ENCODE data around the gene TRABD2A. TPM values are rescaled to one million over a fixed set of nuclear protein-coding genes. Genes with fewer than 3 reads are reported as not detected.

Gene TRABD2A
- total and polyA plus RNA-seq, 5 donors, result 0.29 to 1.3 (median 0.62) TPM

DNA sequence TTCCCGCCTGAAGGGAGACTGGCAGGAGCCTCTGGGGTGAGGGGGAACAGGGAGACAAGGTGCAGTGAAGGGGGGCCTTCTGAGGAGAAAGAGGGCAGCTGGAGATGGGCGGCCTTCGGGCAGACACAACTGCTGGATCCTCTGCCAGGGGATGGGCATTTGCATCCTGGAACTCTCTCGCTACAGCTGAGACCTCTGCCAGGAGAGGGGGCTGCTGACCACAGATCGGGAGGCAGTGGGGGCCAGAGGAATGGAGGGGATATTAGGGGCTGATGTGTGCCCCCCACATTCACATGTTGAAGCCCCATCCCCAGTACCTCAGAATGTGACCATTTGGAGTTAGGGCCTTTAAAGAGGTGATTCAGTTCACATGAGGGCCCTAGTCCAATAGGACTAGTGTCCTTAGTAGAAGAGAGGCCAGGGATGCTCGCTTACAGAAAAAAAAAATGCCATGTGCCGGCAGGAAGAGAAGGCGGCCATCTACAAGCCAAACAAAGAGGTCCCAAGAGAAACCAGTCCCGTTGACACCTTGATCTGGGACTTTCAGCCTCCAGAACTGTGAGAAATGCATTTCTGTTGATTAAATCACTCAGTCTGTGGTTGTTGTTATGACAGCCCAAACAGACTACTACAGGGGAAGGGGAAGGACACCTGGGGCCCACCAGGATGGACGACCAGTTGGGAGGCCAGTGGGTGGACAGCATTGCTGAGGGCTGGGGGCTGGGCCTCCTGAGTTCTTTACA is 50.0 kb downstream of the TRABD2A start:
- no peaks in the 10 kb centered on the region for H3K27me3 ChIP-seq (ENCODE audit: control insufficient read depth, insufficient read depth)
- H3K4me3 ChIP-seq (ENCODE audit: low read length), result no peak overlapping the region
- DNase-seq (no peak), ATAC-seq (no peak)
- intact Hi-C loops (cut with DNase I), result no loop called here
- H3K27ac ChIP-seq (ENCODE audit: low read length), result no peak overlapping the region
- H3K4me1 ChIP-seq (ENCODE audit: control insufficient read depth, insufficient read depth, low read length), result no peaks in the 10 kb centered on the region
- H3K9me3 ChIP-seq (ENCODE audit: control insufficient read depth, low read length), result no peaks in the 10 kb centered on the region
- 84% methylated on average over 10 of the region's 10 CpGs for WGBS

DNA sequence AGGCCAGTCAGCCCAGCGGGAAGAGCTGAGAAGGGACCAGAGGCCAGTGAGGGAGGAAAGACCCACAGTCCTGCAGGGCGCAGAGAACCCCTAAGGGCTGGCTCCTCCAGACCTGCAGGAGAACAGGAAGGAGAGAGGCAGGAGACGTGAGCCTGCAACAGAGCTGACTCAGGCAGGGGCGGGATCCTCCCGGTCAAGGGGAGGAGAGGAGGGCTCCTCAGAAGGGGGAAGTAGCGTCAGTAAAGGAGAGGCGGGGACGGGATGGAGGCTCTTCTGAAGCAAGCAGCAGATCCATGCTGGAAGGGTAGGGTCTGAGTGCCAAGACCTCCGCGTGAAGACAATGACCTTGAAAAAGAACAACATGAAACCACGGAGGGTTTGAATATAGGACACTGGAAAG is 50.8 kb downstream of the TRABD2A start:
- intact Hi-C loops (cut with DNase I), result no loop called here

DNA sequence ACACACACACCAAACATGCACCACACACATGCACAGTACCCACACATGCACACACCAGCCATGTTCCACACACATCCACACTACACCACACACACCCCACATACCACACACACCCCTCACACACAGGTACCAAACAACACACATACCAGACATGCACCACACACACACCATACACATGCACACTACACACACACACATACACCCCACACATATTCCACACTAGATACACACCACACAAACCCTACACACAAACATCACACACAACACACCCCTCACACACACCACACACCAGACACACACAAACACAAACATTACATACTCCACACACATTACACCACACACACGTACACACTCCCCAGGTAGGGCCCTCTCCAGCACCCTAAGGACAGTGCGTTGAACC is 51.2 kb downstream of the TRABD2A start:
- intact Hi-C loops (cut with DNase I), result no loop called here
- no peaks in the 10 kb centered on the region for H3K27me3 ChIP-seq (ENCODE audit: control insufficient read depth, insufficient read depth)
- 92% methylated on average over 2 of the region's 2 CpGs for WGBS
- H3K27ac ChIP-seq (ENCODE audit: low read length), result no peak overlapping the region
- ATAC-seq, result peak in 1 of 2 donors; percentile 20
- no peak overlapping the region for H3K4me3 ChIP-seq (ENCODE audit: low read length)
- no peaks in the 10 kb centered on the region for H3K9me3 ChIP-seq (ENCODE audit: control insufficient read depth, low read length)
- DNase-seq, result no peak
- no peaks in the 10 kb centered on the region for H3K4me1 ChIP-seq (ENCODE audit: control insufficient read depth, insufficient read depth, low read length)

More for the DNA sequence above, 50.8 kb downstream of the TRABD2A start:
- Histone ChIP-seq H3K4me3 (ENCODE audit: low read length) (no peak overlapping the region), H3K27ac (ENCODE audit: low read length) (no peak overlapping the region), H3K4me1 (ENCODE audit: control insufficient read depth, insufficient read depth, low read length) (no peaks in the 10 kb centered on the region), H3K27me3 (ENCODE audit: control insufficient read depth, insufficient read depth) (no peaks in the 10 kb centered on the region), H3K9me3 (ENCODE audit: control insufficient read depth, low read length) (no peaks in the 10 kb centered on the region)
- WGBS, result 55% methylated on average over 11 of the region's 11 CpGs
- ATAC-seq (peak; percentile 53 to 66), DNase-seq (peak; percentile 33 to 76 (median 66))

DNA sequence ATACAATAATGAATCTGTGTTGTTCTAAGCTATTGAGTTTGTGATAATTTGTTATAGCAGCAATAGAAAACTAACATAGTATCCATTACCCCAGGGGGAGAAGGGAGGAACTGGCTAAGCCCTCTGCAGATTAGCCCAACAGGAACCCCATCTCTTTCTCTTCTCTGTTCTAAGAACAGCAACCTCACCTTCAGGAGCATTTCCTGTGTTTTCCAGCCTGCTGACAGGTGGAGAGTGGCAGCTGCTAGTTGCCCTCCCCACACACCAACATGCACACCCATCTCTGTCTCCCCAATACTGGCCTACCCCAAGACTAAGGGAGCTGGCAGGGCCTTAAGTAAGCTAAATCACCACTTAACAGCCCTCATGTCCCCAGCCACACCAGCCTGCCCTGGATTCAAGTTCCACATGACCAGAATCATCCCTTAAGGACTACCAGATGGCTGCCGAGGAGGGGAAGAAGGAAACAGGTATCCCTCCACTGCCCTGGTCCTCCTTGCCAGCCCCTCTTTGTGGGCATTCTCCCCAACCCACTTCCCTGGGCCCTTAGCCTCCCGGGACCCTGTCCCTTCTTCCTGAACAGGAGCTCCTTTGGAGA is 52.8 kb downstream of the TRABD2A start:
- ATAC-seq (no peak), DNase-seq (no peak)
- Histone ChIP-seq H3K27ac (ENCODE audit: low read length) (no peak overlapping the region), H3K4me1 (ENCODE audit: control insufficient read depth, insufficient read depth, low read length) (no peaks in the 10 kb centered on the region), H3K4me3 (ENCODE audit: low read length) (no peak overlapping the region), H3K27me3 (ENCODE audit: control insufficient read depth, insufficient read depth) (no peaks in the 10 kb centered on the region), H3K9me3 (ENCODE audit: control insufficient read depth, low read length) (no peaks in the 10 kb centered on the region)
- intact Hi-C loops (cut with DNase I), result no loop called here
- WGBS, result 83% methylated on average over 2 of the region's 2 CpGs

DNA sequence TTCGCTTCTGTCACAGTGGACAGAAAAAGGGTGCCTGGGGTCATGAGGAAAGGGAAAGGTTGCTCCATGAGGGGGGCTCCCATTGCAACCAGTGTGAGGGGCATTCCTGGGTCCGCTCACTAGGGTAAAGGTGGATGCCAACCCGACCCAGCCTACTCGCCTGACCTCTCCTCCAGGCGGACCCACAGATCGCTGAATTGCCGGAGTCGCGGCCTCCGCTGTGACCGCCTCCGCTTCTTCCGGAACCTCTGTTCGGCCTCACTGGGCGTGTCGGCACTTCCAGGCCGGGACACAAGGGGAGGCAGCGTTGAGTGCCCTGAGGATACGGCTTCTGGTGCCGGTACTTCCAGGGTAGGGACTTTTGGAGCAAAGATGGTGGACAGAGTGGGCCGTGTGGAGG is 57.1 kb downstream of the TRABD2A start:
- H3K27me3 ChIP-seq (ENCODE audit: control insufficient read depth, insufficient read depth), result no peaks in the 10 kb centered on the region
- H3K27ac ChIP-seq (ENCODE audit: low read length), result no peak overlapping the region
- 95% methylated on average over 21 of the region's 21 CpGs for WGBS
- no peak for DNase-seq
- H3K4me3 ChIP-seq (ENCODE audit: low read length), result no peak overlapping the region
- ATAC-seq, result peak in 1 of 2 donors; percentile 17
- no peaks in the 10 kb centered on the region for H3K9me3 ChIP-seq (ENCODE audit: control insufficient read depth, low read length)
- H3K4me1 ChIP-seq (ENCODE audit: control insufficient read depth, insufficient read depth, low read length), result no peaks in the 10 kb centered on the region
- intact Hi-C loops (cut with DNase I), result no loop called here

DNA sequence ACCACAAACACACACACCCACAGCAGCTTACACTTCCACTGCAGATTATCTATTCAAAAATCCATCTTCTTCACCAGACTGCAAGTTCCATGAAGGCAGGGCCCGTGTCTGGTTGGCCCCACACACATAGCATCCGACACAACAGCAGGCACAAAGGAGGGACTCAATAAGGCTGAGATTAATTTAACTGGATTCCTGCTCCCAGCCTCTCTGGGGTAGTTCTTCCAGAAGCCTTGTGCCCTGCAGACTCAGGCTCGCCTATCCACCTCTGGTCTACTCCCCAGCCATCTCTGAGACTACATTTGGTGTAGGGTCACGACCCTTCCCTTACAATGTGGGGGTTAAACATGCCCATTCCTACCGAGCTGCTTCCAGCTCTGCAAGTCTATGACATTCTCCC is 57.7 kb downstream of the TRABD2A start:
- 81% methylated on average over 5 of the region's 5 CpGs for WGBS
- DNase-seq (no peak), ATAC-seq (no peak)
- H3K4me1 ChIP-seq (ENCODE audit: control insufficient read depth, insufficient read depth, low read length), result no peaks in the 10 kb centered on the region
- no peak overlapping the region for H3K4me3 ChIP-seq (ENCODE audit: low read length)
- H3K27ac ChIP-seq (ENCODE audit: low read length), result no peak overlapping the region
- H3K9me3 ChIP-seq (ENCODE audit: control insufficient read depth, low read length), result no peaks in the 10 kb centered on the region
- H3K27me3 ChIP-seq (ENCODE audit: control insufficient read depth, insufficient read depth), result no peaks in the 10 kb centered on the region
- intact Hi-C loops (cut with DNase I), result no loop called here

DNA sequence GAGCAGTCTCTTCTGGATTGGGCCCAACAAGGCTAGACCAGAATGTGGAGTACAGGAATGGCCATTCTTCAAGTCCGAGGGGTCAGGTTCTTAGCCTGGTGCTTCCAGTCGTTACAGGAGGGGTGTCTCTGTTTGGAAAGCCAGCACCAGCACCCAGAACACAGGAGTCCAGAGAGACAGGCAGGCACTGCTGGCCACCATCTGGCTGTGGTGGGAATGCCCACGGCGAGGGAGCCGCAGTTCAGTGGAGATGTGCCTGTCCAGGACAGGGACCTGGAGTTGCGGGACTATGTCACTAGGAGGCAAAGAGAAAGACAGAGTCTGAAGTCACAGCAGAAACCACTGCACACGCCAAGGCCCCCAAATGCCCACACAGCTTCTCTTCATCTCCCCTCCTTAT is 59.1 kb downstream of the TRABD2A start:
- Histone ChIP-seq H3K4me3 (ENCODE audit: low read length) (no peak overlapping the region), H3K27me3 (ENCODE audit: control insufficient read depth, insufficient read depth) (no peaks in the 10 kb centered on the region), H3K9me3 (ENCODE audit: control insufficient read depth, low read length) (no peaks in the 10 kb centered on the region), H3K4me1 (ENCODE audit: control insufficient read depth, insufficient read depth, low read length) (no peaks in the 10 kb centered on the region), H3K27ac (ENCODE audit: low read length) (no peak overlapping the region)
- WGBS, result 89% methylated on average over 7 of the region's 7 CpGs
- no peak for ATAC-seq
- intact Hi-C loops (cut with DNase I), result no loop called here
- DNase-seq, result no peak

DNA sequence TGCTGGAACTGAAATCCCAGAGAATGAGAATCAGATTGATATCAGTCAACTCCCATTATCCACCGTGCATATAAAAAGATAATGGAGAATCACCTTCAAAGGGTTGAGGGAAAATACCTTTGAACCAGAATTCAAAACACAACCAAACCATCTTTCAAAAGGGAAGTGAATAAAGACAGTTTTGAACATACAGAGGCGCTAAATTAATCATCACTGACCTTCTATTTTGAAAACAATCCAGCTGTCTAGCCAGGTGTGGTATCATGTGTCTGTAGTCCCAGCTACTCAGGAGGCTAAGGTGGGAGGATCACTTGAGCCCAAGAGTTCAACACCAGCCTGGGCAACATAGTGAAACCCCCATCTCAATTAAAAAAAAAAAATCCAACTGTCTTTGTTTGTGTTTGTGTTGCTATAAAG is 63.6 kb downstream of the TRABD2A start:
- Histone ChIP-seq H3K4me3 (ENCODE audit: low read length) (no peak overlapping the region), H3K4me1 (ENCODE audit: control insufficient read depth, insufficient read depth, low read length) (no peaks in the 10 kb centered on the region), H3K27me3 (ENCODE audit: control insufficient read depth, insufficient read depth) (no peaks in the 10 kb centered on the region), H3K27ac (ENCODE audit: low read length) (no peak overlapping the region), H3K9me3 (ENCODE audit: control insufficient read depth, low read length) (no peaks in the 10 kb centered on the region)
- DNase-seq (no peak), ATAC-seq (no peak)
- 85% methylated on average over 2 of the region's 2 CpGs for WGBS
- intact Hi-C loops (cut with DNase I), result no loop called here

DNA sequence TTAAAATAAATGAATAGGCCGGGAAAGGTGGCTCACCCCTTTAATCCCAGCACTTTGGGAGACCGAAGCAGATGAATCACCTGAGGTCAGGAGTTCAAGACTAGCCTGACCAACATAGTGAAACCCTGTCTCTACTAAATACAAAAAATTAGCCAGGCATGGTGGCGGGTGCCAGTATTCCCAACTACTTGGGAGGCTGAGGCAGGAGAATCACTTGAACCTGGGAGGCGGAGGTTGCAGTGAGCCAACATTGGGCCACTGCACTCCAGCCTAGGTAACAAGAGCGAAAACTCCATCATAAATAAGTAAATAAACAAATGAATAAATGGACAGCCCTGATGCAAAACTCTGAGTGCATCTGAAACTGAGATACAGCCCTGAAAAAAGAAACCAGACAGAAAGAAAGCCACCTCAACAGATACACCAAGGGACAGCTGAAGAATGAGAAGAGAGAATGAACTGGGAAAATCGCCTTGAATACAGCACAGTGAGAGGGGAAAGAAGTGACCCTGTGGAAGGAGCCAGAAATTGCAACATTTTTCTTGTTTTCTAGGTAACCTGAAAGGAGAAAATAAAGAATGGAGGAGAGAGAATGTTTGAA is 64.4 kb downstream of the TRABD2A start:
- no peaks in the 10 kb centered on the region for H3K9me3 ChIP-seq (ENCODE audit: control insufficient read depth, low read length)
- H3K4me1 ChIP-seq (ENCODE audit: control insufficient read depth, insufficient read depth, low read length), result no peaks in the 10 kb centered on the region
- no peak overlapping the region for H3K4me3 ChIP-seq (ENCODE audit: low read length)
- H3K27me3 ChIP-seq (ENCODE audit: control insufficient read depth, insufficient read depth), result no peaks in the 10 kb centered on the region
- DNase-seq (no peak), ATAC-seq (no peak)
- intact Hi-C loops (cut with DNase I), result no loop called here
- no peak overlapping the region for H3K27ac ChIP-seq (ENCODE audit: low read length)
- WGBS, result 90% methylated on average over 6 of the region's 6 CpGs

DNA sequence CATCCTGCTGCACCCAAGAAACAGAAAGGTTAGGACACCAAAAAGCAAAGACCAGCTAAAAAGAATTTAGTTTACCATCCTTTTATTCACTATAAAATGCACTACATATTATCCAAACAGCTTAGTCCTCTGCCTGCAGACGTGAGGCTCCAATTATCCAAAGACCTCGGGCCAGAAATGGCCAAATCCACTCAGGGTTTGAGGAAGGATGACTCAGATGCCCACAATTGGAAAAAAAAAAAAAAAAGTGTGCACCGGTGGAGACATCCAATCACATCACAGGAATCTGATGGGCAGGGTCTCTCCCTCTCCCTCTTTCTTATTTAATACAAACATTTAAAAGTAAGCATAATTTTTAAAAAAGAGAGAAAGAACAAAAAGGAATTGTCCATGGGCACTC is 65.7 kb downstream of the TRABD2A start:
- Histone ChIP-seq H3K9me3 (ENCODE audit: control insufficient read depth, low read length) (no peaks in the 10 kb centered on the region), H3K4me1 (ENCODE audit: control insufficient read depth, insufficient read depth, low read length) (no peaks in the 10 kb centered on the region), H3K27ac (ENCODE audit: low read length) (no peak overlapping the region), H3K4me3 (ENCODE audit: low read length) (no peak overlapping the region), H3K27me3 (ENCODE audit: control insufficient read depth, insufficient read depth) (no peaks in the 10 kb centered on the region)
- 44% methylated on average over 3 of the region's 3 CpGs for WGBS
- DNase-seq, result no peak
- intact Hi-C loops (cut with DNase I), result no loop called here
- ATAC-seq, result no peak

DNA sequence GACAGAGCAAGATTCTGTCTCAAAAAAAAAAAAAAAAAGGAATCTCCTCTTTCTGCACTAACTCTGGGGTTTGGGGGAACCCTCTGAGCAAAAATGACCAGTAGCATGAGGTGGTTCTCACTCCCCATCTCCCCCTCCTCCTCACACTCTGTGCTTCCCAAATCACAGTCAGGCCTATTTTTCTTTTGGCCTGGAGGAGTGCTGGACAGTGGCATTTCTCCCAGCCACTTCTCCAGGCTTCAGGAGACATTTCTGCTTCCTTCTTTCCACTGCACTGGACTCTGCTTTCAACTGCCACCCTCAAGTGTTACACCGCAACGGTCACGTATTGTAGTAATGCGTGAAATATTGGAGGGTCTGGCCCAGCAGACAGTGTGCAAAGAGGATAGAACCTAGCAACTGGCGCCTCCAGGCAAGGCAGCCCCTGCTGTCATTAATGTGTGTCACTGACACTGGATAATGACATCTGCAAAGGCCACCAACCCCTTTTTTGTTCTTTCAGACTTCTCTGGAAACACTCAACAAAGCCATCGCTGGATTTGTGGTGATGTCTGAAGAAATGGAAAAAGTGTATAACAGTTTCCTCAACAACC is 68.9 kb downstream of the TRABD2A start:
- WGBS, result 89% methylated on average over 6 of the region's 6 CpGs
- no peaks in the 10 kb centered on the region for H3K27me3 ChIP-seq (ENCODE audit: control insufficient read depth, insufficient read depth)
- H3K4me3 ChIP-seq (ENCODE audit: low read length), result no peak overlapping the region
- H3K9me3 ChIP-seq (ENCODE audit: control insufficient read depth, low read length), result no peaks in the 10 kb centered on the region
- intact Hi-C loops (cut with DNase I), result no loop called here
- H3K4me1 ChIP-seq (ENCODE audit: control insufficient read depth, insufficient read depth, low read length), result no peaks in the 10 kb centered on the region
- ATAC-seq (no peak), DNase-seq (no peak)
- H3K27ac ChIP-seq (ENCODE audit: low read length), result no peak overlapping the region
